ENCODE measurements around the gene C2. TPM values are rescaled to one million over a fixed set of nuclear protein-coding genes. Genes with fewer than 3 reads are reported as not detected.
A peak's percentile ranks its signal among the peaks of the same experiment; 100 is the strongest.

Gene C2
- total and polyA plus RNA-seq, 2 donors, result 4.0 to 10.0 TPM

- Histone ChIP-seq H3K4me1 (ENCODE audit: insufficient read depth) (no peaks in the 10 kb centered on the region), H3K36me3 (ENCODE audit: insufficient read depth) (peaks cover 7% of the 10 kb centered on the region), H3K27ac (ENCODE audit: low read depth) (no peak overlapping the region), H3K4me3 (ENCODE audit: low read depth, low read length) (no peak overlapping the region)
- DNase-seq (ENCODE audit: extremely low spot score), result no peak
- WGBS, result 78% methylated on average over 43 of the region's 43 CpGs
Measured at GRCh38 chr6:31888276-31889258, 39.0 kb upstream of the C2 start.

GRCh38 chr6:31889331-31889972 is 38.1 kb upstream of the C2 start:
- 93% methylated on average over 3 of the region's 3 CpGs for WGBS
- no peak overlapping the region for H3K27ac ChIP-seq (ENCODE audit: low read depth)
- peaks cover 7% of the 10 kb centered on the region for H3K36me3 ChIP-seq (ENCODE audit: insufficient read depth)
- no peak for DNase-seq (ENCODE audit: extremely low spot score)
- H3K4me1 ChIP-seq (ENCODE audit: insufficient read depth), result no peaks in the 10 kb centered on the region
- H3K4me3 ChIP-seq (ENCODE audit: low read depth, low read length), result no peak overlapping the region

- Histone ChIP-seq H3K4me1 (ENCODE audit: insufficient read depth) (no peaks in the 10 kb centered on the region), H3K27ac (ENCODE audit: low read depth) (no peak overlapping the region), H3K4me3 (ENCODE audit: low read depth, low read length) (no peak overlapping the region), H3K36me3 (ENCODE audit: insufficient read depth) (peaks cover 6% of the 10 kb centered on the region)
- DNase-seq (ENCODE audit: extremely low spot score), result no peak
- WGBS, result 85% methylated on average over 6 of the region's 6 CpGs
Measured at GRCh38 chr6:31892821-31893220, 34.7 kb upstream of the C2 start.

GRCh38 chr6:31896493-31896855 is 31.0 kb upstream of the C2 start:
- Histone ChIP-seq H3K4me3 (ENCODE audit: low read depth, low read length) (peak overlapping the region; percentile 99), H3K36me3 (ENCODE audit: insufficient read depth) (no peaks in the 10 kb centered on the region), H3K27ac (ENCODE audit: low read depth) (no peak overlapping the region), H3K4me1 (ENCODE audit: insufficient read depth) (no peaks in the 10 kb centered on the region)
- WGBS, result 38% methylated on average over 4 of the region's 4 CpGs
- no peak for DNase-seq (ENCODE audit: extremely low spot score)

GRCh38 chr6:31896856-31897611 is 30.5 kb upstream of the C2 start:
- WGBS, result under 1% methylated on average over 59 of the region's 62 CpGs
- H3K4me1 ChIP-seq (ENCODE audit: insufficient read depth), result no peaks in the 10 kb centered on the region
- peak overlapping the region; percentile 99 for H3K4me3 ChIP-seq (ENCODE audit: low read depth, low read length)
- DNase-seq (ENCODE audit: extremely low spot score), result no peak
- peak overlapping the region; percentile 67 for H3K27ac ChIP-seq (ENCODE audit: low read depth)
- no peaks in the 10 kb centered on the region for H3K36me3 ChIP-seq (ENCODE audit: insufficient read depth)

GRCh38 chr6:31897612-31898382 is 29.7 kb upstream of the C2 start, which contains the start of gene EHMT2:
Gene EHMT2, minus strand, starts transcription at chr6:31897698. Its CDS starts 21 bp downstream, at chr6:31897677.
- Histone ChIP-seq H3K4me3 (ENCODE audit: low read depth, low read length) (peak within 1 kb of the TSS; percentile 99), H3K36me3 (ENCODE audit: insufficient read depth) (no peaks in the 10 kb centered on the region), H3K27ac (ENCODE audit: low read depth) (peak within 1 kb of the TSS; percentile 67), H3K4me1 (ENCODE audit: insufficient read depth) (no peaks in the 10 kb centered on the region)
- WGBS, result under 1% methylated on average over 49 of the region's 49 CpGs
- DNase-seq (ENCODE audit: extremely low spot score), result no peak

GRCh38 chr6:31898383-31899011 is 29.0 kb upstream of the C2 start:
- H3K4me3 ChIP-seq (ENCODE audit: low read depth, low read length), result peak overlapping the region; percentile 99
- no peaks in the 10 kb centered on the region for H3K4me1 ChIP-seq (ENCODE audit: insufficient read depth)
- no peak for DNase-seq (ENCODE audit: extremely low spot score)
- no peaks in the 10 kb centered on the region for H3K36me3 ChIP-seq (ENCODE audit: insufficient read depth)
- WGBS, result 16% methylated on average over 8 of the region's 8 CpGs
- H3K27ac ChIP-seq (ENCODE audit: low read depth), result no peak overlapping the region

DNA sequence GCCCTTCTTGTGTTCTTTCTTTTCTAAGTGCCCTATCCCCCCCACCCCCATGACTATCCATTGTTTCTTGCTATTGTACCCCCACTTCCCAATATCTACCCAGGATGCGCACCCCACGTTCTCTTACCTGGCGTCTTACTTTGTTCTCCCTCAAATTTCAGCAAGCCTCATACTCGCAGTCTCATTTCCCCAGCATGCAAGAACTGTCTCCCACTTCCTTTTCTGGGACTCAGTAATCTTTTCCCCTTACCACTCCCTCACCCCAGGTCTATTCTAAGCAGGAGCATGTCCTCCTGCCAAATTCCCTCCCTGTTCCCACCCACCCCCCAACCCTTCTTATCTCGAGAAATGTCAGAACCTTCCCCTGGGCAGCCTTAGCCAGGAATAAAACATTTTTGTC is 28.3 kb upstream of the C2 start:
- no peak for DNase-seq (ENCODE audit: extremely low spot score)
- no peaks in the 10 kb centered on the region for H3K36me3 ChIP-seq (ENCODE audit: insufficient read depth)
- H3K27ac ChIP-seq (ENCODE audit: low read depth), result no peak overlapping the region
- no peaks in the 10 kb centered on the region for H3K4me1 ChIP-seq (ENCODE audit: insufficient read depth)
- WGBS, result 62% methylated on average over 5 of the region's 5 CpGs
- no peak overlapping the region for H3K4me3 ChIP-seq (ENCODE audit: low read depth, low read length)

DNA sequence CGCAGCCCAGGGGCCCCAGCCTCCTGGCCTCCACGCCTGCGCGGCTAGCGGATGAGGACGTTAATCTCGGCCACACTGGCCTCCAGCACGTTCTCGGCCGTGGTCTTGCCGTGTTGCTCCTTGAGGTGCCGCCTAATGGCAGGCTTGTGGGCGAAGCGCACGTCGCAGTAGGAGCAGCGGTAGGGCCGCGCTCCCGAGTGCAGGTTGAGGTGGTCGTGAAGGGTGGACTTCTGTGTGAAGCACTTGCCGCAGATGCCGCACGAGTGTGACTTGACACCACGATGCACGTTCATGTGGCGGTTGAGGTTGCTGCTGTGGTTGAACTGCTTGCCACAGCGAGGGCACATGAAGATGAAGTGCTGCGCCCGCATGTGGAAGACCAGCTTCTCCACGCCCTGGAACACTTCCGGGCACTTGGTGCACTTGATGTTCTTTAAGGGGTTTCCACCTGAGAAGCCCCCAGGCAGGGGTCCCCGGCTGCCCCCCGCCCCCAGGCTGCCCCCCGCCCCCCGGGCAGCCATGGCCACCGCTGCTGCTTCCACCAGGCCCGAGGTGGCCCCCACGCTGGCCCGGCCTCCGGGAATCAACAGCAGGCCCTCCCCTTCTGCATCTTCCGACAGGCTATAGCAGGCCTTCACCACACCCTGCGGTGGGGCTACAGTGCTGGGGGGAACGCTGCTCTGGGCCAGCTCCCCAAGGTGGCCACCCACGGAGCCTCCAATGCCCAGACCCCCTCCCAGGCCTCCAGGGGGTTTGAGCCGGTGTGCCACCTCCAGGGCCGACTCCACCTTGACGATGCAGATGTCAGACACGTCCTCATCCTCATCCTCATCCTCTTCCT is 27.4 kb upstream of the C2 start:
- Histone ChIP-seq H3K4me3 (ENCODE audit: low read depth, low read length) (no peak overlapping the region), H3K36me3 (ENCODE audit: insufficient read depth) (no peaks in the 10 kb centered on the region), H3K27ac (ENCODE audit: low read depth) (no peak overlapping the region), H3K4me1 (ENCODE audit: insufficient read depth) (no peaks in the 10 kb centered on the region)
- WGBS, result 81% methylated on average over 49 of the region's 49 CpGs
- no peak for DNase-seq (ENCODE audit: extremely low spot score)

GRCh38 chr6:31900917-31901414 is 26.6 kb upstream of the C2 start:
- WGBS, result 28% methylated on average over 29 of the region's 29 CpGs
- DNase-seq (ENCODE audit: extremely low spot score), result no peak

DNA sequence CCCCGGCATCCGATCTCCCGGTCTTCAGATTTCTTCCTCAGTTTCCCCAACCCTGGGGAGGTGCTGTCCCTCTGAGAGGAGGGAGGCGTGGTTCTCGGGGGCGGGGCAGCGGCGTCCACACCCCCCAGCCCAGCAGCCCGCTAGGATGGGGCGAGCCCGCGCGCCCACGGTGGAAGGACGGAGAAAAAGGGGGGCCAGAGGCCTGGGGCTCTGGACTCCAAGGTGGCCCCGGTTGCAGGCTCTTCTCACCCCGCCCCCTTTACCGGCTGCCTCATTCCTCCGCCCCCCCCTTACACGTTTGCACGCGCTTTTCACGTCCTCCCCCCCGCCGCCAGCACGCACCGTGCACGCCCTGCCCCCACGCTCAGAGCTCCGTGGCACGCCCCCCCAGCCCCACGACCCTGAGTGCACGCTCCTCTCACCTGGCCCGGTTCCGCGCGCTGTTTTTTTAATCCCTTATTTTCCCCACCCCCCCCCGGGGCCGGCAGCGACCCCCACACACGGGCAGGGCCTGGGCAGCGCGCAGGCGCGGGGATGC is 26.0 kb upstream of the C2 start:
- H3K36me3 ChIP-seq (ENCODE audit: insufficient read depth), result no peaks in the 10 kb centered on the region
- H3K27ac ChIP-seq (ENCODE audit: low read depth), result peak overlapping the region; percentile 39
- WGBS, result under 1% methylated on average over 45 of the region's 45 CpGs
- peak overlapping the region; percentile 86 for H3K4me3 ChIP-seq (ENCODE audit: low read depth, low read length)
- DNase-seq (ENCODE audit: extremely low spot score), result no peak
- no peaks in the 10 kb centered on the region for H3K4me1 ChIP-seq (ENCODE audit: insufficient read depth)

More at GRCh38 chr6:31900917-31901414, 26.6 kb upstream of the C2 start:
- Histone ChIP-seq H3K4me1 (ENCODE audit: insufficient read depth) (no peaks in the 10 kb centered on the region), H3K27ac (ENCODE audit: low read depth) (peak overlapping the region; percentile 39), H3K4me3 (ENCODE audit: low read depth, low read length) (peak overlapping the region; percentile 86), H3K36me3 (ENCODE audit: insufficient read depth) (no peaks in the 10 kb centered on the region)
